Activated naive CD8-positive, alpha-beta T cell (primary cell): ENCODE measurements around the gene COL18A1.

ENCODE experiments used
- H3K27ac Mint-ChIP-seq: one replicate; pipeline ENCODE4 v1.8.0; 2021; ENCODE audit warnings: mixed read lengths
- H3K27me3 Mint-ChIP-seq: one replicate; pipeline ENCODE4 v1.8.0; 2021; ENCODE audit warnings: mixed read lengths
- H3K36me3 Mint-ChIP-seq: one replicate; pipeline ENCODE4 v1.8.0; 2021; ENCODE audit warnings: mixed read lengths
- H3K4me1 Mint-ChIP-seq: one replicate; pipeline ENCODE4 v1.8.0; 2021; ENCODE audit warnings: low read depth, mixed read lengths
- H3K4me3 Mint-ChIP-seq: one replicate; pipeline ENCODE4 v1.8.0; 2021; ENCODE audit warnings: mild to moderate bottlenecking, mixed read lengths
- H3K9me3 Mint-ChIP-seq: one replicate; pipeline ENCODE4 v1.8.0; 2021; ENCODE audit warnings: low read depth, mixed read lengths

The COL18A1 gene

GRCh38 chr21:45376459-45377324 lies 28.3 kb upstream of the COL18A1 start:
- Mint-ChIP-seq H3K36me3 (no peaks in the 10 kb centered on the region), H3K4me3 (no peak overlapping the region), H3K27me3 (peaks cover 8% of the 10 kb centered on the region), H3K27ac (no peak overlapping the region), H3K4me1 (peaks cover 2% of the 10 kb centered on the region), H3K9me3 (no peaks in the 10 kb centered on the region)

GRCh38 chr21:45377325-45377709 lies 27.6 kb upstream of the COL18A1 start:
- H3K4me3 Mint-ChIP-seq: no peak overlapping the region
- H3K27me3 Mint-ChIP-seq: peaks cover 8% of the 10 kb centered on the region
- H3K36me3 Mint-ChIP-seq: no peaks in the 10 kb centered on the region
- no peaks in the 10 kb centered on the region for H3K9me3 Mint-ChIP-seq
- no peak overlapping the region for H3K27ac Mint-ChIP-seq
- H3K4me1 Mint-ChIP-seq: peaks cover 2% of the 10 kb centered on the region

- Mint-ChIP-seq H3K27ac (no peak overlapping the region), H3K27me3 (peaks cover 8% of the 10 kb centered on the region), H3K36me3 (no peaks in the 10 kb centered on the region), H3K4me3 (no peak overlapping the region), H3K4me1 (peaks cover 2% of the 10 kb centered on the region), H3K9me3 (no peaks in the 10 kb centered on the region)
Observed at GRCh38 chr21:45377866-45378257, 27.1 kb upstream of the COL18A1 start.

GRCh38 chr21:45378258-45378966 lies 26.6 kb upstream of the COL18A1 start:
- Mint-ChIP-seq H3K27ac (no peak overlapping the region), H3K27me3 (peaks cover 8% of the 10 kb centered on the region), H3K9me3 (no peaks in the 10 kb centered on the region), H3K4me3 (no peak overlapping the region), H3K36me3 (no peaks in the 10 kb centered on the region), H3K4me1 (peaks cover 2% of the 10 kb centered on the region)

GRCh38 chr21:45379171-45379900 lies 25.6 kb upstream of the COL18A1 start:
- H3K36me3 Mint-ChIP-seq: no peaks in the 10 kb centered on the region
- H3K4me1 Mint-ChIP-seq: peaks cover 2% of the 10 kb centered on the region
- H3K9me3 Mint-ChIP-seq: no peaks in the 10 kb centered on the region
- H3K27ac Mint-ChIP-seq: no peak overlapping the region
- H3K4me3 Mint-ChIP-seq: no peak overlapping the region
- peaks cover 8% of the 10 kb centered on the region for H3K27me3 Mint-ChIP-seq

GRCh38 chr21:45379901-45380330 lies 25.0 kb upstream of the COL18A1 start:
- no peak overlapping the region for H3K4me3 Mint-ChIP-seq
- H3K27ac Mint-ChIP-seq: no peak overlapping the region
- no peaks in the 10 kb centered on the region for H3K36me3 Mint-ChIP-seq
- H3K27me3 Mint-ChIP-seq: peaks cover 8% of the 10 kb centered on the region
- H3K9me3 Mint-ChIP-seq: no peaks in the 10 kb centered on the region
- H3K4me1 Mint-ChIP-seq: no peaks in the 10 kb centered on the region

GRCh38 chr21:45380566-45380965 lies 24.4 kb upstream of the COL18A1 start:
- H3K27ac Mint-ChIP-seq: no peak overlapping the region
- H3K36me3 Mint-ChIP-seq: no peaks in the 10 kb centered on the region
- H3K9me3 Mint-ChIP-seq: no peaks in the 10 kb centered on the region
- peaks cover 8% of the 10 kb centered on the region for H3K27me3 Mint-ChIP-seq
- H3K4me1 Mint-ChIP-seq: no peaks in the 10 kb centered on the region
- no peak overlapping the region for H3K4me3 Mint-ChIP-seq

- no peak overlapping the region for H3K4me3 Mint-ChIP-seq
Observed at GRCh38 chr21:45381036-45381787, 23.8 kb upstream of the COL18A1 start.

GRCh38 chr21:45381865-45382696 lies 22.9 kb upstream of the COL18A1 start:
- Mint-ChIP-seq H3K27me3 (peaks cover 8% of the 10 kb centered on the region), H3K9me3 (no peaks in the 10 kb centered on the region), H3K4me3 (no peak overlapping the region), H3K4me1 (no peaks in the 10 kb centered on the region), H3K36me3 (no peaks in the 10 kb centered on the region), H3K27ac (no peak overlapping the region)

More at GRCh38 chr21:45381036-45381787, 23.8 kb upstream of the COL18A1 start:
- H3K27me3 Mint-ChIP-seq: peaks cover 8% of the 10 kb centered on the region
- no peaks in the 10 kb centered on the region for H3K36me3 Mint-ChIP-seq
- H3K27ac Mint-ChIP-seq: no peak overlapping the region
- no peaks in the 10 kb centered on the region for H3K4me1 Mint-ChIP-seq
- H3K9me3 Mint-ChIP-seq: no peaks in the 10 kb centered on the region

GRCh38 chr21:45382697-45382997 lies 22.3 kb upstream of the COL18A1 start:
- Mint-ChIP-seq H3K27ac (no peak overlapping the region), H3K9me3 (no peaks in the 10 kb centered on the region), H3K27me3 (peaks cover 8% of the 10 kb centered on the region), H3K4me3 (no peak overlapping the region), H3K36me3 (no peaks in the 10 kb centered on the region), H3K4me1 (no peaks in the 10 kb centered on the region)

GRCh38 chr21:45383111-45383614 lies 21.8 kb upstream of the COL18A1 start:
- Mint-ChIP-seq H3K4me1 (no peaks in the 10 kb centered on the region), H3K27ac (no peak overlapping the region), H3K36me3 (no peaks in the 10 kb centered on the region), H3K4me3 (no peak overlapping the region), H3K27me3 (peaks cover 8% of the 10 kb centered on the region), H3K9me3 (no peaks in the 10 kb centered on the region)

GRCh38 chr21:45383615-45384201 lies 21.3 kb upstream of the COL18A1 start:
- H3K4me3 Mint-ChIP-seq: no peak overlapping the region
- H3K36me3 Mint-ChIP-seq: no peaks in the 10 kb centered on the region
- no peaks in the 10 kb centered on the region for H3K9me3 Mint-ChIP-seq
- no peak overlapping the region for H3K27ac Mint-ChIP-seq
- H3K27me3 Mint-ChIP-seq: peaks cover 8% of the 10 kb centered on the region
- H3K4me1 Mint-ChIP-seq: no peaks in the 10 kb centered on the region

GRCh38 chr21:45384656-45385548 lies 20.1 kb upstream of the COL18A1 start:
- H3K9me3 Mint-ChIP-seq: no peaks in the 10 kb centered on the region
- no peaks in the 10 kb centered on the region for H3K4me1 Mint-ChIP-seq
- peaks cover 9% of the 10 kb centered on the region for H3K27me3 Mint-ChIP-seq
- H3K27ac Mint-ChIP-seq: no peak overlapping the region
- H3K36me3 Mint-ChIP-seq: no peaks in the 10 kb centered on the region
- no peak overlapping the region for H3K4me3 Mint-ChIP-seq
